GM12864 (cell line): Measurements from ENCODE around the gene TOM1L2.

Experiments used
- DNase-seq: peaks from one replicate; pipeline ENCODE4 v3.0.0-alpha.2; 2011; ENCODE audit warnings: low read depth
- H3K4me3 ChIP-seq: 2 replicates; pipeline ENCODE4 v1.5.1; 2011; ENCODE audit warnings: mild to moderate bottlenecking, low read depth, low read length, control low read depth
- TF ChIP-seq, protein P1 (sequence below): IDR thresholded peaks from 2 replicates; pipeline ENCODE4 v1.5.1; 2011; ENCODE audit warnings: low read depth, mild to moderate bottlenecking, moderate library complexity, low read length, control low read depth, inconsistent platforms; ENCODE audit errors: missing control alignments

Gene TOM1L2

DNA sequence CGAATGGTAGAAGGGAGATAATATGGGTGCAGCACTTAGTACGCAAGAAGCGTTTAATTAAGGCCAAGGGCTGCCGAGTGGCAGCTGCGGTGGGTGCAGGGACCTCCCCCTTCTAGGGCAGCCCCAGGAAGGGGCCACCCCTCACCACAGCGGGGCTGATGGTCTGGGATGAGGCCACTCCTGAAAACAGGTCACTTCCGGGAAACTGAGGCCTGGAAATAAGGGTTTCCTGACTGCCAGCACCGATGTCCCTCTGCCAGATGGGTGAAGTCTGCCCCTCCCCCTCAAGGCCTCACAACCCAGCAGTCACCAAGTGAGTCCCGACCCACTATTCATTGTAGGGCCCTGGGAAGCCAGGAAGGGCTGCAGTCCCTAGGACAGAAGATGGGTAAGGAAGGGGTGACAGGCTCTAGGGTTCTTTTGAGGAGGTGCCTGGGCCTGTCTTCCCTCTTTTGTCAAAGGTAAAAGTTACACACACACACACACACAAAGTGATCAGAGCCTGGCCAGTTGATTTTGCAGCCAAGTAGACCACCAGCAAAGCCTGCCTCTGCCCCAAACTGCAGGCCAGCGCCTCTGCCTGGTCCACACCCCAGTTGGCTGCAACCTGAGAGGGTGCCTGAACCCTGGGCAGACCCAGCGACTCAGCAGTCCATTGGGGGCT, 147.9 kb downstream of the TOM1L2 start:
- DNase-seq = no peak
- TF ChIP-seq, protein P1, sequence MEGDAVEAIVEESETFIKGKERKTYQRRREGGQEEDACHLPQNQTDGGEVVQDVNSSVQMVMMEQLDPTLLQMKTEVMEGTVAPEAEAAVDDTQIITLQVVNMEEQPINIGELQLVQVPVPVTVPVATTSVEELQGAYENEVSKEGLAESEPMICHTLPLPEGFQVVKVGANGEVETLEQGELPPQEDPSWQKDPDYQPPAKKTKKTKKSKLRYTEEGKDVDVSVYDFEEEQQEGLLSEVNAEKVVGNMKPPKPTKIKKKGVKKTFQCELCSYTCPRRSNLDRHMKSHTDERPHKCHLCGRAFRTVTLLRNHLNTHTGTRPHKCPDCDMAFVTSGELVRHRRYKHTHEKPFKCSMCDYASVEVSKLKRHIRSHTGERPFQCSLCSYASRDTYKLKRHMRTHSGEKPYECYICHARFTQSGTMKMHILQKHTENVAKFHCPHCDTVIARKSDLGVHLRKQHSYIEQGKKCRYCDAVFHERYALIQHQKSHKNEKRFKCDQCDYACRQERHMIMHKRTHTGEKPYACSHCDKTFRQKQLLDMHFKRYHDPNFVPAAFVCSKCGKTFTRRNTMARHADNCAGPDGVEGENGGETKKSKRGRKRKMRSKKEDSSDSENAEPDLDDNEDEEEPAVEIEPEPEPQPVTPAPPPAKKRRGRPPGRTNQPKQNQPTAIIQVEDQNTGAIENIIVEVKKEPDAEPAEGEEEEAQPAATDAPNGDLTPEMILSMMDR = no peak

GRCh38 chr17:17823433-17824118, 148.6 kb downstream of the TOM1L2 start:
- DNase-seq = no peak
- TF ChIP-seq, protein P1 = no peak
- peak overlapping the region; percentile 59 for H3K4me3 ChIP-seq

More for the DNA sequence above, 147.9 kb downstream of the TOM1L2 start:
- H3K4me3 ChIP-seq = peak overlapping the region; percentile 34

DNA sequence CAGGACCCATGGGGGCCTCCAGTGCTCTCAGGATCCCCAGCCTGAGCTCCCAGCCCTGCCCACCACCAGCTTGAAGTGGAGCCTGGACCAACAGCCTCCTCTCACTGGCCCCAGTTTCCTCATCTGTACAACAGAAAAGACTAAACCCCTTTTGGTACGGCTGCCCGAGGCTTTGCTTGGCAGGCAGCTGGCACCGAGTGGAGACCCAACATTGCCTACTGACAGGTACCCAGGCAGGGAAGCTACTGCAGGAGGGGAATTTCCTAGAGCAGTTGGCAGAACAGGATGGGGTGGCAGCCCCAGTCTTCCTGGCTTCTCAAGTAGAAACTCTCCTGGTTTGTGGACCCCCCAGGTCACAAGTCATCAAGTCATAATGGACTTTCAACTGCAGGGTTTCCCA, 149.6 kb downstream of the TOM1L2 start:
- peak overlapping the region; percentile 59 for H3K4me3 ChIP-seq
- TF ChIP-seq, protein P1 = no peak

GRCh38 chr17:17822189-17822588, 150.0 kb downstream of the TOM1L2 start:
- DNase-seq = no peak
- peak overlapping the region; percentile 59 for H3K4me3 ChIP-seq
- TF ChIP-seq, protein P1 = no peak

More for the DNA sequence above, 149.6 kb downstream of the TOM1L2 start:
- no peak for DNase-seq

- TF ChIP-seq, protein P1 = no peak
- no peak for DNase-seq
- H3K4me3 ChIP-seq = no peak overlapping the region
Measured at GRCh38 chr17:17820463-17821158, 151.6 kb downstream of the TOM1L2 start.

- TF ChIP-seq, protein P1 = no peak
- H3K4me3 ChIP-seq = no peak overlapping the region
- no peak for DNase-seq
Measured at GRCh38 chr17:17820046-17820445, 152.2 kb downstream of the TOM1L2 start.
